Loucy (cell line): ENCODE data around the gene ADGRB3.

Experiments
- EZH2phosphoT487 ChIP-seq: fragments of 200-600 bp; IDR thresholded peaks from 2 replicates; pipeline ENCODE4 v1.6.1; 2018; ENCODE audit warnings: antibody characterized with exemption, mild to moderate bottlenecking, moderate library complexity, borderline replicate concordance
- TF ChIP-seq, protein P1 (sequence below): fragments of 200-600 bp; sonication (generic); conservative IDR thresholded peaks from 2 replicates; pipeline ENCODE4 v1.5.1; 2014; ENCODE audit warnings: mild to moderate bottlenecking, antibody characterized with exemption, low read length

DNA sequence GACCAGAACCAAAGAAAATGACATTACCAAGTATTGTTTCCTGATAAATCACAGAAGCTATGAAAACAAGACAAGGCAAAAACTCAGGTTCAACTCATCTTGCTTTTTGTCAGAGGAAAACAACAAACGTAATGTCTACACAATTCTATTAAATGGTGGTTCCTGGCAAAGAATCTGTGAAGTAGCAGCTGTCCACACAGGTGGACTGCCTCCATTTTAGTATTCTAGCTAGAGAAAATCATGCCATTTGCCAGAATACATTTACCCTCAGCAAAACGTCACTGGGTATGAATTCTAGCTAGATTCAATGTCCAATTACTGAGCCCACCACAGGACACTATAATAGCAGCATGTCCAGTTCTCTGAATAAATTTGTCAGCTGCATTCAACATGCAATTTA lies 125.4 kb downstream of the ADGRB3 start:
- TF ChIP-seq, protein P1, sequence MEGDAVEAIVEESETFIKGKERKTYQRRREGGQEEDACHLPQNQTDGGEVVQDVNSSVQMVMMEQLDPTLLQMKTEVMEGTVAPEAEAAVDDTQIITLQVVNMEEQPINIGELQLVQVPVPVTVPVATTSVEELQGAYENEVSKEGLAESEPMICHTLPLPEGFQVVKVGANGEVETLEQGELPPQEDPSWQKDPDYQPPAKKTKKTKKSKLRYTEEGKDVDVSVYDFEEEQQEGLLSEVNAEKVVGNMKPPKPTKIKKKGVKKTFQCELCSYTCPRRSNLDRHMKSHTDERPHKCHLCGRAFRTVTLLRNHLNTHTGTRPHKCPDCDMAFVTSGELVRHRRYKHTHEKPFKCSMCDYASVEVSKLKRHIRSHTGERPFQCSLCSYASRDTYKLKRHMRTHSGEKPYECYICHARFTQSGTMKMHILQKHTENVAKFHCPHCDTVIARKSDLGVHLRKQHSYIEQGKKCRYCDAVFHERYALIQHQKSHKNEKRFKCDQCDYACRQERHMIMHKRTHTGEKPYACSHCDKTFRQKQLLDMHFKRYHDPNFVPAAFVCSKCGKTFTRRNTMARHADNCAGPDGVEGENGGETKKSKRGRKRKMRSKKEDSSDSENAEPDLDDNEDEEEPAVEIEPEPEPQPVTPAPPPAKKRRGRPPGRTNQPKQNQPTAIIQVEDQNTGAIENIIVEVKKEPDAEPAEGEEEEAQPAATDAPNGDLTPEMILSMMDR = no peak
- no peak for TF ChIP-seq EZH2phosphoT487
